Nephron progenitor cell (in vitro differentiated cells): ENCODE measurements around the gene CIBAR2.
A peak's percentile ranks its signal among the peaks of the same experiment; 100 is the strongest.

Source experiments
- DNase-seq: peaks from one replicate; pipeline ENCODE4 v3.0.0; 2021
- H3K27ac Mint-ChIP-seq: 2 replicates; pipeline ENCODE4 v1.8.0; 2021; ENCODE audit warnings: mild to moderate bottlenecking, moderate library complexity, mixed read lengths
- H3K27me3 Mint-ChIP-seq: 2 replicates; pipeline ENCODE4 v1.8.0; 2021; ENCODE audit warnings: mild to moderate bottlenecking, low read depth, mixed read lengths; ENCODE audit not compliant: poor library complexity
- H3K36me3 Mint-ChIP-seq: 2 replicates; pipeline ENCODE4 v1.8.0; 2021; ENCODE audit warnings: low read depth, mixed read lengths
- H3K4me1 Mint-ChIP-seq: 2 replicates; pipeline ENCODE4 v1.8.0; 2021; ENCODE audit warnings: mixed read lengths
- H3K4me3 Mint-ChIP-seq: 2 replicates; pipeline ENCODE4 v1.8.0; 2021; ENCODE audit warnings: mild to moderate bottlenecking, moderate library complexity, mixed read lengths
- H3K9me3 Mint-ChIP-seq: 2 replicates; pipeline ENCODE4 v1.8.0; 2021; ENCODE audit warnings: mild to moderate bottlenecking, moderate library complexity, mixed read lengths
- CTCF ChIP-seq: fragments of 200-600 bp; sonication (generic); IDR thresholded peaks from 2 replicates; pipeline ENCODE4 v1.5.0; 2021; ENCODE audit warnings: antibody characterized with exemption

The CIBAR2 gene

DNA sequence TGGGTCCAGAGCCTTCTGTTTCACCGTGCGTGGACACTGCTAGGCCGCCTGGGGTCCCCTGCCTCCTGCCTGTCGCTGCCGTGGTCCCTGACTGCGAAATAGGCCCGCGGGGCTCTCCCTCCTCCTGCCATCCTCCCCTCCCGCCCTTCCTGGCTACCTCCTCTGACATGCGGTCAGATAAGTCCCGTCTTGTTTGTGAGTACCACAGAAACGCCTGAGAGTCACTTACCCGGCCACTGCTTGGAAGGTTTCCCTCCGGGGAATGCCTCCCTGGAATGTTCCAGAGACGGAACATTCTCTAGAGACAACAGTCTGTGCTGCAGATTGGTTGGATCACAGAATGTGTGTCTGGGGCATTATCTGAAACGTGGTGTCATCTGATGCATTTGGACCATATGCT is 22.7 kb downstream of the CIBAR2 start:
- no peak overlapping the region for H3K4me3 Mint-ChIP-seq

GRCh38 chr16:85088570-85089199 is 23.6 kb downstream of the CIBAR2 start:
- Mint-ChIP-seq H3K27ac (peak overlapping the region; percentile 68), H3K4me3 (no peak overlapping the region), H3K4me1 (peaks cover 61% of the 10 kb centered on the region), H3K27me3 (peaks cover 2% of the 10 kb centered on the region), H3K36me3 (no peaks in the 10 kb centered on the region), H3K9me3 (no peaks in the 10 kb centered on the region)
- TF ChIP-seq CTCF, result no peak
- no peak for DNase-seq

More for the DNA sequence above, 22.7 kb downstream of the CIBAR2 start:
- peaks cover 3% of the 10 kb centered on the region for H3K27me3 Mint-ChIP-seq
- H3K4me1 Mint-ChIP-seq, result peaks cover 59% of the 10 kb centered on the region
- H3K36me3 Mint-ChIP-seq, result no peaks in the 10 kb centered on the region
- no peak for DNase-seq
- H3K27ac Mint-ChIP-seq, result no peak overlapping the region
- no peaks in the 10 kb centered on the region for H3K9me3 Mint-ChIP-seq
- TF ChIP-seq CTCF, result no peak

DNA sequence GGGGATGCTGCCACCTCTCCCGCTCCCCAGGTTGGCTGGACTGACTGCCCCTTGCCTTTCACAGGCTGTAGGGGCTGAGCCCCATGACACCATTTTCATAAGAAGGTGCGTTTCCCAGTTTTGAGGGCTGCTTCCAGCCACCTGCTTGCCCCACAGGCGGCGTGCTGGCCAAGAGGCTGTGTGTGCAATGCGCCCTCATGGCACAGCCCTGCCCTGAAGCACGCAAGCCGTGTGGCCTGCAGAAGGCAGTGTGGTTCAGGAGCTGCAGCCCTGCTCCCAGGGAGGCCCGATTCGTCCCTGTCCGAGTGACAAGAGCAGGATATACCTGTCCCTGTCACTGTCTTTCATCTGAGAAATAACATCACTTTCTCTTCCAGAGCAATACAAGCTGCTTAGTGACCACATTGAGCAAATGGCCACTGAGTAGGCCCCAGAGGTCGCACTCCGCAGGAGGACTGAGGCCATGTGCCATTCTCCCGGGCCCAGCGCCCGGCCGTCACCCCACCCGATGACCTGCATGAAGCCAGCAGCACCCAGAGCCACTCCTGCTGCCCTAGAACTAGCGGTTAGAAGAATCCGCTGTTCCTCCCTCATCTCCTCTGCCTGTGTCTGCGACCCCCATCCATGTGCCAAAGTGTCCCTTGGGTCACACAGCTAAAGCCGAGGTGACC is 24.2 kb downstream of the CIBAR2 start:
- Mint-ChIP-seq H3K9me3 (no peaks in the 10 kb centered on the region), H3K4me3 (no peak overlapping the region)
- TF ChIP-seq CTCF, result no peak

GRCh38 chr16:85086347-85087291 is 25.7 kb downstream of the CIBAR2 start:
- DNase-seq, result peak; percentile 73
- peaks cover 22% of the 10 kb centered on the region for H3K27me3 Mint-ChIP-seq
- no peaks in the 10 kb centered on the region for H3K9me3 Mint-ChIP-seq
- no peak overlapping the region for H3K27ac Mint-ChIP-seq
- peaks cover 73% of the 10 kb centered on the region for H3K4me1 Mint-ChIP-seq
- H3K36me3 Mint-ChIP-seq, result no peaks in the 10 kb centered on the region
- no peak overlapping the region for H3K4me3 Mint-ChIP-seq
- peak; percentile 61 for TF ChIP-seq CTCF

More for the DNA sequence above, 24.2 kb downstream of the CIBAR2 start:
- no peak for DNase-seq
- no peak overlapping the region for H3K27ac Mint-ChIP-seq
- H3K36me3 Mint-ChIP-seq, result no peaks in the 10 kb centered on the region
- peaks cover 63% of the 10 kb centered on the region for H3K4me1 Mint-ChIP-seq
- peaks cover 8% of the 10 kb centered on the region for H3K27me3 Mint-ChIP-seq

GRCh38 chr16:85085721-85086120 is 26.6 kb downstream of the CIBAR2 start:
- no peak for DNase-seq
- Mint-ChIP-seq H3K36me3 (no peaks in the 10 kb centered on the region), H3K4me1 (peaks cover 82% of the 10 kb centered on the region), H3K27ac (peak overlapping the region; percentile 55), H3K4me3 (no peak overlapping the region), H3K27me3 (peaks cover 22% of the 10 kb centered on the region), H3K9me3 (no peaks in the 10 kb centered on the region)
- no peak for TF ChIP-seq CTCF
